Bronchial epithelial cell (primary cell): ENCODE results near the gene CACHD1. TPM values are rescaled to one million over a fixed set of nuclear protein-coding genes. Genes with fewer than 3 reads are reported as not detected.

Experiments used
- DNase-seq: peaks from one replicate; pipeline ENCODE4 v3.0.0-alpha.2; 2010; ENCODE audit warnings: low read depth
- FAIRE-seq: peaks from 2 replicates; lab custom pipeline; 2011; peaks lifted over from hg19 to GRCh38; lab: Jason Lieb, UNC
- H3K27me3 ChIP-seq: 2 replicates; pipeline ENCODE4 v1.5.1; 2011; ENCODE audit warnings: low read length; ENCODE audit not compliant: control insufficient read depth, insufficient read depth
- H3K36me3 ChIP-seq: 2 replicates; pipeline ENCODE4 v1.5.1; 2011; ENCODE audit warnings: low read length; ENCODE audit not compliant: control insufficient read depth, insufficient read depth
- H3K4me3 ChIP-seq: 2 replicates; pipeline ENCODE4 v1.5.1; 2011; ENCODE audit warnings: mild to moderate bottlenecking, low read depth, low read length, control low read depth
- CTCF ChIP-seq: IDR thresholded peaks from 2 replicates; pipeline ENCODE4 v1.5.1; 2011; ENCODE audit warnings: mild to moderate bottlenecking, moderate library complexity, low read length, control low read depth, inconsistent platforms; ENCODE audit not compliant: insufficient read depth, severe bottlenecking
- total RNA-seq: library from RNA; depleted of rRNA; stranded (reverse); fragments of >200 nt; gene quantifications from 2 replicates; pipeline ENCODE4 v1.2.1, GENCODE V29; 2014

CACHD1 gene
- total RNA-seq, 1 donor from 2014 or later: 1.8 TPM

- TF ChIP-seq CTCF: no peak
- no peak for FAIRE-seq
- no peaks in the 10 kb centered on the region for H3K36me3 ChIP-seq
These were observed 18.5 kb upstream of the CACHD1 start for GRCh38 chr1:64451440-64451839.

GRCh38 chr1:64453688-64454087 is 16.2 kb upstream of the CACHD1 start:
- FAIRE-seq (no peak), DNase-seq (no peak)
- no peak for TF ChIP-seq CTCF
- no peaks in the 10 kb centered on the region for H3K27me3 ChIP-seq
- no peaks in the 10 kb centered on the region for H3K36me3 ChIP-seq
- no peak overlapping the region for H3K4me3 ChIP-seq

More at GRCh38 chr1:64451440-64451839, 18.5 kb upstream of the CACHD1 start:
- no peak for DNase-seq
- Histone ChIP-seq H3K27me3 (no peaks in the 10 kb centered on the region), H3K4me3 (no peak overlapping the region)

GRCh38 chr1:64458915-64459314 is 11.0 kb upstream of the CACHD1 start:
- DNase-seq (no peak), FAIRE-seq (no peak)
- no peaks in the 10 kb centered on the region for H3K27me3 ChIP-seq
- H3K36me3 ChIP-seq: no peaks in the 10 kb centered on the region
- no peak for TF ChIP-seq CTCF
- H3K4me3 ChIP-seq: no peak overlapping the region

- no peak for TF ChIP-seq CTCF
- Histone ChIP-seq H3K36me3 (no peaks in the 10 kb centered on the region), H3K4me3 (no peak overlapping the region), H3K27me3 (no peaks in the 10 kb centered on the region)
- peak; percentile 56 for DNase-seq
- FAIRE-seq: no peak
These were observed 10.2 kb upstream of the CACHD1 start for GRCh38 chr1:64459743-64460142.

GRCh38 chr1:64466033-64466432 is 3.9 kb upstream of the CACHD1 start:
- H3K27me3 ChIP-seq: no peaks in the 10 kb centered on the region
- no peaks in the 10 kb centered on the region for H3K36me3 ChIP-seq
- TF ChIP-seq CTCF: no peak
- DNase-seq (no peak), FAIRE-seq (no peak)
- no peak overlapping the region for H3K4me3 ChIP-seq

GRCh38 chr1:64469116-64469976 is 583 bp upstream of the CACHD1 start:
- Histone ChIP-seq H3K27me3 (no peaks in the 10 kb centered on the region), H3K36me3 (no peaks in the 10 kb centered on the region), H3K4me3 (peak overlapping the region; percentile 63)
- DNase-seq (peak; percentile 26), FAIRE-seq (no peak)
- TF ChIP-seq CTCF: no peak
